Hindlimb muscle (tissue), 1 donor: ENCODE results near the gene PTH. TPM values are rescaled to one million over a fixed set of nuclear protein-coding genes. Genes with fewer than 3 reads are reported as not detected.
A peak's percentile ranks its signal among the peaks of the same experiment; 100 is the strongest.

ENCODE experiments used
- DNase-seq: peaks from one replicate; pipeline ENCODE4 v3.0.0-alpha.2; 2013
- polyA plus RNA-seq: library from polyadenylated mRNA; unstranded; fragments of 120-200 nt; gene quantifications from one replicate; pipeline ENCODE4 v1.2.1, GENCODE V29; 2013; ENCODE audit not compliant: insufficient read length

PTH gene
- polyA plus RNA-seq, 1 donor = not detected

GRCh38 chr11:13448876-13449275 lies 46.9 kb downstream of the PTH start:
- peak; percentile 51 for DNase-seq

GRCh38 chr11:13446444-13446843 lies 49.4 kb downstream of the PTH start:
- DNase-seq = no peak

GRCh38 chr11:13445588-13445987 lies 50.2 kb downstream of the PTH start:
- DNase-seq = no peak

Other genes starting within 250 kb of the PTH start
- gene BMAL1, start 218.2 kb downstream of the PTH start, polyA plus RNA-seq = 9.3 TPM
- gene BTBD10, start 32.8 kb downstream of the PTH start, polyA plus RNA-seq = 21.7 TPM
- gene FAR1, start 172.7 kb upstream of the PTH start, polyA plus RNA-seq = 41.6 TPM